B cell (primary cell): ENCODE measurements around the gene EIF5A. TPM values are rescaled to one million over a fixed set of nuclear protein-coding genes. Genes with fewer than 3 reads are reported as not detected.

ENCODE experiments used
- ATAC-seq: fragments of 200-7000 bp; cut with Tn5 transposase; one replicate; pipeline ENCODE4 v1.10.0; 2021; ENCODE audit warnings: low read depth, mild to moderate bottlenecking, moderate number of reproducible peaks, moderate library complexity
- CTCF ChIA-PET: fragments of 350-600 bp; sonication (Branson Sonifier 250); formaldehyde crosslinking; loops from one replicate; lab custom pipeline; 2021; ENCODE audit warnings: antibody characterized with exemption, inconsistent platforms; lab: Charles Lee
- POLR2A ChIA-PET: fragments of 350-600 bp; sonication (Branson Sonifier 250); formaldehyde crosslinking; loops from one replicate; lab custom pipeline; 2021; ENCODE audit warnings: antibody characterized with exemption; lab: Charles Lee
- DNase-seq: peaks from one replicate; pipeline ENCODE4 v3.0.0; 2013
- H2AFZ ChIP-seq: 2 replicates; pipeline ENCODE4 v1.6.1; 2012; ENCODE audit warnings: mild to moderate bottlenecking, low read depth, low read length; ENCODE audit not compliant: insufficient read depth, poor library complexity, severe bottlenecking
- H3K27ac ChIP-seq, 2 donors: 1 replicate in 1 of 2; 2 replicates in 1 of 2; pipeline ENCODE4 v1.5.1; 2012 to 2013; ENCODE audit warnings: low read length in 2 of 2, mild to moderate bottlenecking in 2 of 2, moderate library complexity in 1 of 2
- H3K27me3 ChIP-seq, 4 experiments: fragments of 200-600 bp in 1 of 4; sonication (generic) in 1 of 4; replicated peaks in 1 of 4; 1 replicate in 2 of 4; 2 replicates in 2 of 4; pipeline versions ENCODE4 v1.6.1 to v1.7.0; 2013 to 2016; ENCODE audit warnings: low read length in 3 of 4, mild to moderate bottlenecking in 2 of 4, mixed read lengths in 1 of 4, moderate library complexity in 1 of 4; ENCODE audit not compliant: insufficient read depth in 4 of 4, control insufficient read depth in 3 of 4; ENCODE audit errors: control extremely low read depth in 1 of 4
- H3K36me3 ChIP-seq, 2 experiments: replicated peaks in 1 of 2; 1 replicate in 1 of 2; 2 replicates in 1 of 2; pipeline versions ENCODE4 v1.6.1 to v1.7.1; 2013; ENCODE audit warnings: low read length in 1 of 2; ENCODE audit not compliant: insufficient read depth in 2 of 2, control insufficient read depth in 1 of 2; ENCODE audit errors: control extremely low read depth in 1 of 2, extremely low read depth in 1 of 2
- H3K4me1 ChIP-seq, 2 donors: fragments of 200-600 bp in 1 of 2; sonication (generic) in 1 of 2; 1 replicate in 1 of 2; 2 replicates in 1 of 2; pipeline versions ENCODE4 v1.5.1 to v1.6.1; 2013 to 2017; ENCODE audit warnings: low read length in 2 of 2; ENCODE audit not compliant: control insufficient read depth in 2 of 2, insufficient read depth in 2 of 2
- H3K4me2 ChIP-seq: replicated peaks from 2 replicates; pipeline ENCODE3; 2012; ENCODE audit warnings: mild to moderate bottlenecking, low read depth, low read length; ENCODE audit not compliant: poor library complexity, severe bottlenecking
- H3K4me3 ChIP-seq, 5 experiments: fragments of 200-600 bp in 1 of 5; sonication (generic) in 1 of 5; 1 replicate in 3 of 5; 2 replicates in 2 of 5; pipeline versions ENCODE4 v1.5.1 to v1.7.0; 2011 to 2016; ENCODE audit warnings: low read length in 4 of 5, mild to moderate bottlenecking in 4 of 5, low read depth in 2 of 5, control low read depth in 1 of 5, moderate library complexity in 1 of 5; ENCODE audit not compliant: insufficient read depth in 1 of 5; ENCODE audit errors: control extremely low read depth in 1 of 5, extremely low read depth in 1 of 5
- H3K79me2 ChIP-seq: fragments of 200-600 bp; sonication (generic); one replicate; pipeline ENCODE4 v1.6.0; 2016; ENCODE audit warnings: low read length; ENCODE audit not compliant: control insufficient read depth, insufficient read depth
- H3K9ac ChIP-seq: fragments of 200-600 bp; sonication (generic); 2 replicates; pipeline ENCODE4 v1.6.1; 2017; ENCODE audit warnings: mild to moderate bottlenecking, low read length, moderate library complexity
- H3K9me3 ChIP-seq, 3 donors: one replicate each; pipeline versions ENCODE4 v1.6.1 to v1.7.1; 2013; ENCODE audit warnings: low read length in 2 of 3; ENCODE audit not compliant: control insufficient read depth in 2 of 3, insufficient read depth in 1 of 3; ENCODE audit errors: control extremely low read depth in 1 of 3
- H4K20me1 ChIP-seq: 2 replicates; pipeline ENCODE4 v1.6.0; 2012; ENCODE audit warnings: mild to moderate bottlenecking, low read length; ENCODE audit not compliant: insufficient read depth, control insufficient read depth, poor library complexity, severe bottlenecking
- H3K27ac Mint-ChIP-seq: one replicate; pipeline ENCODE4 v1.8.0; 2021; ENCODE audit warnings: mixed read lengths
- H3K27me3 Mint-ChIP-seq: one replicate; pipeline ENCODE4 v1.8.0; 2021; ENCODE audit warnings: mixed read lengths
- H3K4me1 Mint-ChIP-seq: one replicate; pipeline ENCODE4 v1.8.0; 2021; ENCODE audit warnings: mixed read lengths
- H3K4me3 Mint-ChIP-seq: one replicate; pipeline ENCODE4 v1.8.0; 2021; ENCODE audit warnings: mixed read lengths
- H3K9me3 Mint-ChIP-seq: one replicate; pipeline ENCODE4 v1.8.0; 2022; ENCODE audit warnings: mixed read lengths; ENCODE audit not compliant: insufficient read depth
- CTCF ChIP-seq: fragments of 200-600 bp; IDR thresholded peaks from one replicate; pipeline ENCODE4 v1.8.0; 2022; ENCODE audit warnings: antibody characterized with exemption, mild to moderate bottlenecking
- EZH2 ChIP-seq: IDR thresholded peaks from 2 replicates; pipeline ENCODE4 v1.6.1; 2012; ENCODE audit warnings: borderline replicate concordance, low read depth, mild to moderate bottlenecking, moderate library complexity, low read length; ENCODE audit not compliant: insufficient read depth, poor library complexity, severe bottlenecking
- WGBS: methylation state at CpG from one replicate; pipeline ENCODE4 v1.1.5; 2013; ENCODE audit warnings: missing lambda C conversion rate; ENCODE audit not compliant: insufficient coverage; 5-methylcytosine and 5-hydroxymethylcytosine counted together
- intact Hi-C: fragments of 100-400 bp; cut with micrococcal nuclease; formaldehyde crosslinking; loops from one replicate; pipeline ENCODE4 v1.10.0; 2022
- polyA plus RNA-seq: library from polyadenylated mRNA; depleted of rRNA; stranded (reverse); fragments of >200 nt; gene quantifications from 2 replicates; pipeline ENCODE4 v1.2.3, GENCODE V29; 2012
- total RNA-seq, 2 donors: library from RNA; stranded (reverse); fragments of 120-200 nt in 1 of 2; gene quantifications; 1 replicate in 1 of 2; 2 replicates in 1 of 2; pipeline versions ENCODE4 v1.2.3 to v1.2.4, GENCODE V29; 2013 to 2022

The EIF5A gene
- total and polyA plus RNA-seq, 2 donors (not counting 1 experiment from before 2014, with no cell fraction given), result 233 to 576 TPM

GRCh38 chr17:7327056-7327455 lies 19.6 kb downstream of the EIF5A start:
- no peak overlapping the region for H3K9ac ChIP-seq
- H4K20me1 ChIP-seq, result peaks cover 5% of the 10 kb centered on the region
- H3K4me1 ChIP-seq, result peaks cover 18 to 34% of the 10 kb centered on the region in 2 donors
- no peak overlapping the region for H2AFZ ChIP-seq
- Mint-ChIP-seq H3K9me3 (no peaks in the 10 kb centered on the region), H3K27me3 (no peaks in the 10 kb centered on the region), H3K4me3 (peak overlapping the region; percentile 49), H3K4me1 (peaks cover 31% of the 10 kb centered on the region), H3K27ac (no peak overlapping the region)
- H3K27me3 ChIP-seq, result no peaks in the 10 kb centered on the region
- H3K9me3 ChIP-seq, result no peaks in the 10 kb centered on the region
- H3K27ac ChIP-seq, result no peak overlapping the region
- H3K4me3 ChIP-seq, result no peak overlapping the region
- no peak for TF ChIP-seq CTCF
- TF ChIP-seq EZH2, result no peak
- H3K4me2 ChIP-seq, result no peak overlapping the region
- DNase-seq, result no peak
- no CpG with 5 or more reads among the region's 7 CpGs for WGBS
- intact Hi-C loops, result no loop called here
- peaks cover 30% of the 10 kb centered on the region for H3K79me2 ChIP-seq
- CTCF ChIA-PET, result interaction anchor here (0.7 to 5.1 kb wide), 6 partner anchors 10 to 281 kb away, joined by 4 to 47 read pairs (median 6); partner anchors contain the start of gene ACAP1
- POLR2A ChIA-PET, result interaction anchor here (1.0 to 1.8 kb wide), 3 partner anchors 9 to 12 kb away, joined by 3 to 4 read pairs (median 3); partner anchors contain the start of genes ACAP1 and GPS2
- ATAC-seq, result no peak
- H3K36me3 ChIP-seq, result peaks cover 0 to 39% of the 10 kb centered on the region in 2 experiments

DNA sequence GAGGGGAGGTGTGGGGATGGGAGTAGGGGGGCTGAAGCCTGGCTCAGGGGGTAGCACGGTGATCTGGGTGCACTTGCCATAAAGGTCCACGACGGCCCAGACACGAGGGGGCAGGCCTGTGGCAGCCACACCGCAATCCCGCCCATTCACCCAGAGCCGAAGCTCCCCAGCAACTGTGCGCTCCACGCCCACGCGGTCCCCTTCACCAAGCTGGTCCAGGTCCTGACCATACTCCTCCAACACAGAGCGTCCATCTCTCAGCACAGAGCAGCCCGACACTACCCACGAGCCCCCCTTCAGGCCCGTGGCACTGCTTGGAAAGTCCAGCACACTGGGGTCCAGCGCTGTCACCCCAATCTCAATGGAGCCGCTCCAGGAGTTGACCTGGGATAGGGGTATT lies 20.1 kb downstream of the EIF5A start:
- ChIA-PET POLR2A (interaction anchor here (1.0 to 1.2 kb wide), 2 partner anchors 9 to 12 kb away, joined by 3 read pairs; partner anchors contain the start of genes ACAP1 and GPS2), CTCF (interaction anchor here (1.7 to 5.1 kb wide), 3 partner anchors 9 to 31 kb away, joined by 5 to 47 read pairs (median 15); partner anchors contain the start of gene ACAP1)
- Histone ChIP-seq H3K36me3 (peaks cover 0 to 34% of the 10 kb centered on the region in 2 experiments), H3K79me2 (peaks cover 29% of the 10 kb centered on the region), H3K4me3 (no peak overlapping the region), H3K9ac (no peak overlapping the region), H3K4me1 (peaks cover 22 to 39% of the 10 kb centered on the region in 2 donors), H3K27me3 (no peaks in the 10 kb centered on the region), H4K20me1 (peaks cover 5% of the 10 kb centered on the region), H2AFZ (no peak overlapping the region), H3K27ac (no peak overlapping the region), H3K4me2 (no peak overlapping the region), H3K9me3 (no peaks in the 10 kb centered on the region)
- H3K9me3 Mint-ChIP-seq, result no peaks in the 10 kb centered on the region
- DNase-seq (no peak), ATAC-seq (no peak)
- H3K4me3 Mint-ChIP-seq, result peak overlapping the region; percentile 49
- peaks cover 35% of the 10 kb centered on the region for H3K4me1 Mint-ChIP-seq
- intact Hi-C loops, result no loop called here
- H3K27ac Mint-ChIP-seq, result peak overlapping the region; percentile 15
- H3K27me3 Mint-ChIP-seq, result no peaks in the 10 kb centered on the region
- 95% methylated on average over 12 of the region's 17 CpGs for WGBS
- no peak for TF ChIP-seq CTCF
- no peak for TF ChIP-seq EZH2
